Heart right ventricle (tissue), 16 donors: Measurements from ENCODE around the gene MRFAP1L1. TPM values are rescaled to one million over a fixed set of nuclear protein-coding genes. Genes with fewer than 3 reads are reported as not detected.

Source experiments
- ATAC-seq, 8 donors: fragments of 200-7000 bp; cut with Tn5 transposase; one replicate each; pipeline ENCODE4 v1.9.1; 2020; ENCODE audit warnings: mild to moderate bottlenecking in 8 of 8, moderate library complexity in 8 of 8, moderate number of reproducible peaks in 1 of 8
- DNase-seq, 2 donors: peaks; one replicate each; pipeline ENCODE4 v3.0.0-alpha.2; 2020
- H3K27ac ChIP-seq, 10 donors: fragments of 200-600 bp; sonication (generic) in 2 of 10; one replicate each; pipeline versions ENCODE4 v1.5.0 to v1.8.0; 2020 to 2022; ENCODE audit warnings: mild to moderate bottlenecking in 3 of 10
- H3K27me3 ChIP-seq, 7 donors: fragments of 200-600 bp; one replicate each; pipeline ENCODE4 v1.8.0; 2021 to 2022; ENCODE audit warnings: mild to moderate bottlenecking in 2 of 7
- H3K36me3 ChIP-seq, 9 donors: fragments of 200-600 bp; sonication (generic) in 1 of 9; one replicate each; pipeline versions ENCODE4 v1.5.0 to v1.8.0; 2020 to 2022; ENCODE audit warnings: mild to moderate bottlenecking in 2 of 9
- H3K4me1 ChIP-seq, 9 donors: fragments of 200-600 bp; sonication (generic) in 1 of 9; one replicate each; pipeline versions ENCODE4 v1.5.0 to v1.8.0; 2020 to 2022; ENCODE audit warnings: mild to moderate bottlenecking in 4 of 9
- H3K4me3 ChIP-seq, 10 donors: fragments of 200-600 bp; sonication (generic) in 2 of 10; one replicate each; pipeline versions ENCODE4 v1.5.0 to v1.8.0; 2020 to 2022; ENCODE audit warnings: mild to moderate bottlenecking in 7 of 10, moderate library complexity in 2 of 10
- H3K9me3 ChIP-seq, 11 donors: fragments of 200-600 bp in 10 of 11; sonication (generic) in 2 of 11; one replicate each; pipeline versions ENCODE4 v1.5.0 to v1.8.0; 2013 to 2022; ENCODE audit warnings: mild to moderate bottlenecking in 2 of 11, control low read depth in 1 of 11, moderate library complexity in 1 of 11
- CTCF ChIP-seq, 9 donors: fragments of 200-600 bp; sonication (generic) in 2 of 9; IDR thresholded peaks; one replicate each; pipeline versions ENCODE4 v1.5.0 to v1.8.0; 2021 to 2022; ENCODE audit warnings: antibody characterized with exemption in 9 of 9, mild to moderate bottlenecking in 5 of 9, moderate library complexity in 1 of 9
- WGBS, 2 donors: extraction: QIAGEN DNeasy Blood & Tissue Kit; methylation state at CpG; one replicate each; pipeline ENCODE4 v1.1.7; 2013; ENCODE audit warnings: inconsistent platforms in 1 of 2; 5-methylcytosine and 5-hydroxymethylcytosine counted together
- intact Hi-C, 10 donors: fragments of 100-400 bp; cut with DNase I; formaldehyde crosslinking; loops; one replicate each; pipeline versions ENCODE4 v1.11.1 to v1.14.2; 2022
- polyA plus RNA-seq, 2 donors: library from polyadenylated mRNA; stranded (reverse); fragments of 200-250 nt; gene quantifications; one replicate each; pipeline ENCODE4 v1.2.3, GENCODE V29; 2013
- total RNA-seq, 10 donors: library from RNA; stranded (reverse); fragmentation: NEBNext Ultra II Directional in 3 of 10; extraction: Animal tissue kit (Norgen Biotek cat#: 25700) in 3 of 10; gene quantifications; one replicate each; pipeline versions ENCODE4 v1.2.1 to v1.2.4, GENCODE V29; 2021 to 2023
- donor health status: Arrhythmogenic right ventricular cardiomyopathy.
- donor health status: ischemic (EF 13 %, LVEDD 7.1; RV severe dilation, severe dysfunction).
- donor health status: healthy with polysubstance abuse.
- donor health status: DM: no; HTN: yes; CAD: no.
- donor health status: DM: no; HTN: no; CAD: no.
- donor health status: ischemic (EF 25% LVEDD 6.9; RV normal size, moderate dysfunction).
- donor health status: ischemic (EF 25% LVEDD 5.7; RV mildly dilated, moderate dysfunction).
- donor health status: healthy.
- donor health status: DM: yes; HTN: yes; CAD: no.
- donor health status: Ischemic cardiomyopathy.
- donor health status: ischemic (EF 35%, LVEDD 5.7; RV mildly dilated, moderate dysfunction).
- donor health status: nonischemic (EF 11% LVEDD 7.7; RV severe dilation, severe dysfunction).
- donor health status: DM: yes; HTN: yes; CAD: no.
- donor health status: PGD.
- donor health status: ischemic (EF 29% LVEDD 5.4; RV normal size, mild dysfunction).
- donor health status: nonischemic (EF 23%, LVEDD 6.1; RV moderate dilation, normal function).

Gene MRFAP1L1
- total and polyA plus RNA-seq, 12 donors = 37.5 to 73.7 (median 42.8) TPM

DNA sequence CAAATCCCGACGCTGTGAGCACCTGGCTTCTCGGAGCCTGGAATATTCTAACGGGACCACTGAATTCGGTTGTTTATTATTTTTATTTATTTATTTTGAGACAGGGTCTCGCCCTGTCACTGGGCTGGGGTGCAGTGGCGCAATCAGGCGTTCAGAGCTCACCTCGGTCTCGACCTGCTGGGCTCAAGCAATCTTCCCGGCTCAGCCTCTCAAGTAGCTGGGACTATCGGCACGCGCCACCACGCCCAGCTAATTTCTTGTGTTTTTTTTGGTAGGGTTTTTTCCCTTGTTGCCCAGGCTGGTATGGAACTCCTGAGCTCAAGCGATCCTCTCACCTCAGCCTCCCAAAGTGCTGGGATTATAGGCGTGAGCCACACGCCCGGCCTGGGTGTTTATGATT is 37.5 kb downstream of the MRFAP1L1 start:
- intact Hi-C loops = loop anchor here in 1 of 10 donors (5.0 kb wide), 1 partner anchor 40 kb away; no protein-coding TSS in a partner anchor
- Histone ChIP-seq H3K36me3 (peaks cover 0 to 10% (median 0%) of the 10 kb centered on the region in 9 donors), H3K4me3 (no peak overlapping the region), H3K9me3 (no peaks in the 10 kb centered on the region), H3K27ac (no peak overlapping the region), H3K27me3 (no peaks in the 10 kb centered on the region), H3K4me1 (peaks cover 14 to 36% (median 32%) of the 10 kb centered on the region in 9 donors)
- no peak for ATAC-seq
- no peak for TF ChIP-seq CTCF (IDR thresholded peaks at IDR 0.05)
- WGBS, 2 donors = 96 to 98% methylated on average over 19 of the region's 19 CpGs
- no peak for DNase-seq

DNA sequence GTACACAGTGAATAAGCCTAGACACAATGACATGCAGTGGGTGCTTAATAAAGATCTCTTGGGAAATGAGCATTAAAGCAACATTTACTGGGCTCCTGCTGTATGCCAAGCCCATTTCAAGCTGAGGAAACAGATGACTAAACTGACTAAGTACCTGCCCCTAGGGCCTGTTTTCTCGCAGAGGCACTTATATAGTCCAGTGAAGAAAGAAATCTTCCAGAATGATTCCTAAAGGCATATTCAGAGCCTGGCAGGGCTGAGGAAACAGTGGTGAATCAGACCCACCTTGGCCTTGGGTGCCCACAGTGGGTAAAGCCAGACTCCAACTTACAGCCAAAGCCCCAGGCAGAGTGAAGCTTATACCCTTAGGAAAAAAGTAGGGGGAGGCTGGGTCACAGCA is 38.0 kb downstream of the MRFAP1L1 start:
- peaks cover 14 to 31% (median 27%) of the 10 kb centered on the region in 9 donors for H3K4me1 ChIP-seq
- H3K9me3 ChIP-seq = no peaks in the 10 kb centered on the region
- no peak overlapping the region for H3K4me3 ChIP-seq
- no peak for TF ChIP-seq CTCF (IDR thresholded peaks at IDR 0.05)
- H3K27me3 ChIP-seq = no peaks in the 10 kb centered on the region
- intact Hi-C loops = loop anchor here in 1 of 10 donors (5.0 kb wide), 1 partner anchor 41 kb away; no protein-coding TSS in a partner anchor
- ATAC-seq = no peak
- WGBS, 2 donors = 93 to 96% methylated on average over 1 of the region's 1 CpG
- no peak overlapping the region for H3K27ac ChIP-seq
- DNase-seq = no peak
- peaks cover 0 to 10% (median 0%) of the 10 kb centered on the region in 9 donors for H3K36me3 ChIP-seq

DNA sequence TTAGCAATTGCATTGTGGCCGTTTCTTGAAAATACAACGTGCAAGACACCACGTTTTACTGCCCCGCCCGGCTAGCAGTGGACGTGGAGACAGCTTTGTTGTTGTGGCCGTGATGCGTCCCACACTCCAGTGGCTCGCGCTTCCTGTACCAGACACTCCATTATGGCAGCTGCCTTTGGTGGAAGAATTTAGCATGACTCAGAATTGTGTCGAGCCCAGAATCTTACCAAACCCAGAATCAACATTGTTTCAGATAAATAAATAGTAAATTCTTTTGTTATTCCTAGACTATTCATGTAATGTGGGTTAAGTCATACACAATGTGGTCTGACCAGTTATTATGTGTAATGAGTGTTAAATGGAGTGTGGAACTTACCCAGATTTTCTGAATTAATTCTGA is 41.3 kb downstream of the MRFAP1L1 start:
- Histone ChIP-seq H3K27me3 (peaks cover 0 to 22% (median 14%) of the 10 kb centered on the region in 7 donors), H3K4me1 (peaks cover 0 to 17% (median 13%) of the 10 kb centered on the region in 9 donors), H3K27ac (no peak overlapping the region), H3K9me3 (no peaks in the 10 kb centered on the region), H3K4me3 (no peak overlapping the region), H3K36me3 (peaks cover 0 to 8% (median 0%) of the 10 kb centered on the region in 9 donors)
- WGBS, 2 donors = 88 to 89% methylated on average over 11 of the region's 11 CpGs
- intact Hi-C loops = no loop called here
- ATAC-seq (no peak), DNase-seq (no peak)
- no peak for TF ChIP-seq CTCF (IDR thresholded peaks at IDR 0.05)

- H3K36me3 ChIP-seq = peaks cover 0 to 3% (median 0%) of the 10 kb centered on the region in 9 donors
- intact Hi-C loops = no loop called here
- H3K9me3 ChIP-seq = no peaks in the 10 kb centered on the region
- H3K4me3 ChIP-seq = no peak overlapping the region
- H3K27me3 ChIP-seq = peaks cover 0 to 49% (median 14%) of the 10 kb centered on the region in 7 donors
- 90 to 97% methylated on average over 9 of the region's 9 CpGs for WGBS, 2 donors
- H3K27ac ChIP-seq = no peak overlapping the region
- DNase-seq = no peak
- peaks cover 0 to 13% (median 9%) of the 10 kb centered on the region in 9 donors for H3K4me1 ChIP-seq
- no peak for TF ChIP-seq CTCF (IDR thresholded peaks at IDR 0.05)
- no peak for ATAC-seq
These were observed 44.4 kb downstream of the MRFAP1L1 start for GRCh38 chr4:6665320-6665654.
